Measurements from ENCODE around the gene MT3.

MT3 gene

GRCh38 chr16:56584276-56584675 is 5.1 kb upstream of the MT3 start:
- no peak for TF ChIP-seq EZH2phosphoT487 (IDR thresholded peaks at IDR 0.05; ENCODE audit: borderline replicate concordance, low read length)
- no peak for TF ChIP-seq CTCF (IDR thresholded peaks at IDR 0.05; ENCODE audit: low read depth, low read length, poor library complexity, severe bottlenecking)
- H3F3A ChIP-seq (ENCODE audit: control insufficient read depth, insufficient read depth), result no peaks in the 10 kb centered on the region
- no peaks in the 10 kb centered on the region for H3K4me1 ChIP-seq (ENCODE audit: control insufficient read depth, low read length)
- H3K4me3 ChIP-seq (ENCODE audit: low read length), result no peak overlapping the region
- no peak overlapping the region for H3K4me2 ChIP-seq (ENCODE audit: low read length)
- H4K20me1 ChIP-seq (ENCODE audit: control insufficient read depth, insufficient read depth, low read depth, low read length), result no peaks in the 10 kb centered on the region
- H3K27ac ChIP-seq (ENCODE audit: low read depth, low read length), result no peak overlapping the region
- H3K27me3 ChIP-seq (ENCODE audit: control insufficient read depth, low read length), result peaks cover 20% of the 10 kb centered on the region
- no peaks in the 10 kb centered on the region for H3K9me3 ChIP-seq (ENCODE audit: control insufficient read depth, insufficient read depth, low read length)
- H3K9me2 ChIP-seq (replicated peaks; ENCODE audit: control insufficient read depth, low read length), result no peaks in the 10 kb centered on the region
- H3K79me2 ChIP-seq (ENCODE audit: control insufficient read depth, low read length), result no peaks in the 10 kb centered on the region
- no peaks in the 10 kb centered on the region for H3K36me3 ChIP-seq (ENCODE audit: control insufficient read depth, low read length)

- H3K9me2 ChIP-seq (replicated peaks; ENCODE audit: control insufficient read depth, low read length), result no peaks in the 10 kb centered on the region
- H4K20me1 ChIP-seq (ENCODE audit: control insufficient read depth, insufficient read depth, low read depth, low read length), result no peaks in the 10 kb centered on the region
- H3K27me3 ChIP-seq (ENCODE audit: control insufficient read depth, low read length), result peaks cover 13% of the 10 kb centered on the region
- no peaks in the 10 kb centered on the region for H3K9me3 ChIP-seq (ENCODE audit: control insufficient read depth, insufficient read depth, low read length)
- no peak for TF ChIP-seq EZH2phosphoT487 (IDR thresholded peaks at IDR 0.05; ENCODE audit: borderline replicate concordance, low read length)
- TF ChIP-seq CTCF (IDR thresholded peaks at IDR 0.05; ENCODE audit: low read depth, low read length, poor library complexity, severe bottlenecking), result no peak
- no peak overlapping the region for H3K4me2 ChIP-seq (ENCODE audit: low read length)
- no peak overlapping the region for H3K27ac ChIP-seq (ENCODE audit: low read depth, low read length)
- no peak overlapping the region for H3K4me3 ChIP-seq (ENCODE audit: low read length)
- H3F3A ChIP-seq (ENCODE audit: control insufficient read depth, insufficient read depth), result no peaks in the 10 kb centered on the region
- H3K36me3 ChIP-seq (ENCODE audit: control insufficient read depth, low read length), result no peaks in the 10 kb centered on the region
- H3K4me1 ChIP-seq (ENCODE audit: control insufficient read depth, low read length), result peaks cover 21% of the 10 kb centered on the region
- H3K79me2 ChIP-seq (ENCODE audit: control insufficient read depth, low read length), result no peaks in the 10 kb centered on the region
Measured at GRCh38 chr16:56588781-56589140, 567 bp upstream of the MT3 start.

- no peak overlapping the region for H3K4me3 ChIP-seq (ENCODE audit: low read length)
- H3K4me1 ChIP-seq (ENCODE audit: control insufficient read depth, low read length), result peaks cover 26% of the 10 kb centered on the region
- no peaks in the 10 kb centered on the region for H3K9me2 ChIP-seq (replicated peaks; ENCODE audit: control insufficient read depth, low read length)
- no peaks in the 10 kb centered on the region for H3K9me3 ChIP-seq (ENCODE audit: control insufficient read depth, insufficient read depth, low read length)
- H3F3A ChIP-seq (ENCODE audit: control insufficient read depth, insufficient read depth), result 0 out of 2 replicates have a peak, but pooled peaks cover 3% of the 10 kb centered on the region
- no peaks in the 10 kb centered on the region for H4K20me1 ChIP-seq (ENCODE audit: control insufficient read depth, insufficient read depth, low read depth, low read length)
- no peaks in the 10 kb centered on the region for H3K36me3 ChIP-seq (ENCODE audit: control insufficient read depth, low read length)
- H3K79me2 ChIP-seq (ENCODE audit: control insufficient read depth, low read length), result no peaks in the 10 kb centered on the region
- H3K27ac ChIP-seq (ENCODE audit: low read depth, low read length), result no peak overlapping the region
- TF ChIP-seq EZH2phosphoT487 (IDR thresholded peaks at IDR 0.05; ENCODE audit: borderline replicate concordance, low read length) (no peak), CTCF (IDR thresholded peaks at IDR 0.05; ENCODE audit: low read depth, low read length, poor library complexity, severe bottlenecking) (no peak)
- H3K27me3 ChIP-seq (ENCODE audit: control insufficient read depth, low read length), result peaks cover 7% of the 10 kb centered on the region
- no peak overlapping the region for H3K4me2 ChIP-seq (ENCODE audit: low read length)
Measured at GRCh38 chr16:56591377-56592060, 2.2 kb downstream of the MT3 start.

Data from DOHH2 (cell line).